Measurements from ENCODE around the gene NNT. TPM values are rescaled to one million over a fixed set of nuclear protein-coding genes. Genes with fewer than 3 reads are reported as not detected.
"Not testable (repeated sequence)": the region's sequence is repeated elsewhere in the genome, so short reads cannot be mapped to it uniquely, and the experiment has no call there.

Gene NNT
- total RNA-seq, 1 donor from 2014 or later, result 56.3 TPM

DNA sequence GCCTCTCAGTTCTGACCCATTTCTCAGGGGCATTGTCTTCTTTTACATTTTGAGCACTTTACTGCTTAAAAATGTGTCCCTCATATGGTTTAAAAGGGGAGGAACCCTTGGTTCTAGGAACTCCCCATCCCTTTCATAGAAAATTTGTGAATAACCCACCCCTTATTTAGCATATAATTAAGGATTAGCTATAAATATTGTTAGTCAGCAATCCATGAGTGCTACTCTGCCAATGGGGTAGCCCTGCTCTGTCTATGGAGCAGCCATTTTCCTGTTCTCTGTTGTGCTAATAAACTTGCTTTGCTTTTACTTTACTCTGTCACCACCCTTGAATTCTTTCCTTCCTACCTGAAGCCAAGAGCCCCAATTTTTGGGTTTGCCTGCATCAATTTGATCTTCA lies 12.3 kb upstream of the NNT start:
- H2AFZ ChIP-seq (replicated peaks), result no peak overlapping the region
- H3K27ac Mint-ChIP-seq, result no peak overlapping the region

DNA sequence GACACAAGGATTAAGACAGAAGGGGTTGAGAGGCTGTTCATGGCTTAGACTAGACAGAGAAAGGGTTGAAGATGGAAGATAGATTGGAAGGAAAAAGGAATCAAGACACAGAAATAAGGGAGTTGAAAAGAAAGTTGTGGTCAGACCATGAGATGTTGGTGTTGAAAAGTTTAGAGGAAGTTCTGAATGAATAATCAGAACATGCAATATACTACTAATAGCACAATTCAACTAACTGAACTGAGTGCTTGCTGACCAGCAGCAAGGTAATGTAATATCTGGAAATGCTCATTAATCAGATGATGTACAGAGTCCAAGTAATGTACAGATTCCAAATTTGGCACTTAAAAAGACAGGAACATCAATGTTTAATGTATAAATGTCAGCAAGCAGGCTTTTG lies 10.6 kb upstream of the NNT start:
- no peaks in the 10 kb centered on the region for H3K9me3 ChIP-seq (ENCODE audit: low read depth)
- no peaks in the 10 kb centered on the region for H3F3A ChIP-seq (ENCODE audit: low read depth)
- H3K4me1 ChIP-seq, result no peaks in the 10 kb centered on the region
- Mint-ChIP-seq H3K9me3 (peaks cover 5% of the 10 kb centered on the region), H3K27ac (no peak overlapping the region), H3K4me1 (no peaks in the 10 kb centered on the region), H3K27me3 (ENCODE audit: insufficient read depth, low read depth) (no peaks in the 10 kb centered on the region), H3K4me3 (no peak overlapping the region), H3K36me3 (peaks cover 7% of the 10 kb centered on the region)
- H3K4me2 ChIP-seq, result no peak overlapping the region
- H3K4me3 ChIP-seq, result no peak overlapping the region
- no peaks in the 10 kb centered on the region for H3K27me3 ChIP-seq
- H3K9ac ChIP-seq, result no peak overlapping the region
- H4K20me1 ChIP-seq (ENCODE audit: low read depth), result no peaks in the 10 kb centered on the region
- H3K36me3 ChIP-seq, result no peaks in the 10 kb centered on the region
- no peak overlapping the region for H2AFZ ChIP-seq (replicated peaks)
- no peak for TF ChIP-seq EZH2 (IDR thresholded peaks at IDR 0.05)
- TF ChIP-seq, protein P1, sequence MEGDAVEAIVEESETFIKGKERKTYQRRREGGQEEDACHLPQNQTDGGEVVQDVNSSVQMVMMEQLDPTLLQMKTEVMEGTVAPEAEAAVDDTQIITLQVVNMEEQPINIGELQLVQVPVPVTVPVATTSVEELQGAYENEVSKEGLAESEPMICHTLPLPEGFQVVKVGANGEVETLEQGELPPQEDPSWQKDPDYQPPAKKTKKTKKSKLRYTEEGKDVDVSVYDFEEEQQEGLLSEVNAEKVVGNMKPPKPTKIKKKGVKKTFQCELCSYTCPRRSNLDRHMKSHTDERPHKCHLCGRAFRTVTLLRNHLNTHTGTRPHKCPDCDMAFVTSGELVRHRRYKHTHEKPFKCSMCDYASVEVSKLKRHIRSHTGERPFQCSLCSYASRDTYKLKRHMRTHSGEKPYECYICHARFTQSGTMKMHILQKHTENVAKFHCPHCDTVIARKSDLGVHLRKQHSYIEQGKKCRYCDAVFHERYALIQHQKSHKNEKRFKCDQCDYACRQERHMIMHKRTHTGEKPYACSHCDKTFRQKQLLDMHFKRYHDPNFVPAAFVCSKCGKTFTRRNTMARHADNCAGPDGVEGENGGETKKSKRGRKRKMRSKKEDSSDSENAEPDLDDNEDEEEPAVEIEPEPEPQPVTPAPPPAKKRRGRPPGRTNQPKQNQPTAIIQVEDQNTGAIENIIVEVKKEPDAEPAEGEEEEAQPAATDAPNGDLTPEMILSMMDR (IDR thresholded peaks at IDR 0.05), result no peak
- DNase-seq (ENCODE audit: low spot score), result no peak
- H3K79me2 ChIP-seq (ENCODE audit: low read depth), result no peaks in the 10 kb centered on the region
- no peak overlapping the region for H3K27ac ChIP-seq

More for the DNA sequence above, 12.3 kb upstream of the NNT start:
- H3K4me3 Mint-ChIP-seq, result no peak overlapping the region
- no peaks in the 10 kb centered on the region for H3K4me1 Mint-ChIP-seq
- Histone ChIP-seq H3K4me1 (no peaks in the 10 kb centered on the region), H3K9ac (no peak overlapping the region), H3K79me2 (ENCODE audit: low read depth) (no peaks in the 10 kb centered on the region), H3K4me3 (no peak overlapping the region), H3K27ac (no peak overlapping the region), H4K20me1 (ENCODE audit: low read depth) (no peaks in the 10 kb centered on the region), H3K9me3 (ENCODE audit: low read depth) (no peaks in the 10 kb centered on the region), H3F3A (ENCODE audit: low read depth) (no peaks in the 10 kb centered on the region), H3K36me3 (no peaks in the 10 kb centered on the region), H3K4me2 (no peak overlapping the region), H3K27me3 (no peaks in the 10 kb centered on the region)
- H3K36me3 Mint-ChIP-seq, result peaks cover 17% of the 10 kb centered on the region
- TF ChIP-seq EZH2phosphoT487 (IDR thresholded peaks at IDR 0.05) (no peak), EZH2 (IDR thresholded peaks at IDR 0.05) (no peak)
- TF ChIP-seq, protein P1 (IDR thresholded peaks at IDR 0.05), result no peak
- H3K9me3 Mint-ChIP-seq, result peaks cover 11% of the 10 kb centered on the region
- no peak for DNase-seq (ENCODE audit: low spot score)
- H3K27me3 Mint-ChIP-seq (ENCODE audit: insufficient read depth, low read depth), result no peaks in the 10 kb centered on the region

DNA sequence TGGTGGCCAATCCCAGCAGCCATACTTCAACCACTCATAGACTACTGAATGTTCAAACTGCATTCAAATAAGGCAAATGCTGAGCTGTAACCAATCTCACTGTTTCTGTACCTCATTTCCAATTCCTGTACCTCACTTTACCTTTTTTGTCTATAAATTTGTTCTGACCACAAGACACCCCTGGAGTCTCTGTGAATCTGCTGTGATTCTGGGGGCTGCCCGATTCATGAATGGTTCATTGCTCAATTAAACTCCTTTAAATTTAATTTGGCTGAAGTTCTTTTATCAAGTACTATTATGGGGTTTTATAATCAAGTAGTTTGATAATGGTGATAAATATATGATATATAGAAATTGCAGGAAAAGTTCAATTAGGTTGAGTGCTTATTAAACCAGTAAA lies 4.1 kb upstream of the NNT start:
- not testable (repeated sequence) for H3K4me3 ChIP-seq; H3K4me3 Mint-ChIP-seq; H3K9me3 ChIP-seq (ENCODE audit: low read depth); H4K20me1 ChIP-seq (ENCODE audit: low read depth); DNase-seq (ENCODE audit: low spot score); H3K4me1 ChIP-seq; H3K27ac Mint-ChIP-seq; H3K36me3 Mint-ChIP-seq; H2AFZ ChIP-seq (replicated peaks); H3K4me2 ChIP-seq; H3F3A ChIP-seq (ENCODE audit: low read depth); H3K9ac ChIP-seq; H3K36me3 ChIP-seq; H3K9me3 Mint-ChIP-seq; H3K79me2 ChIP-seq (ENCODE audit: low read depth); H3K27ac ChIP-seq; H3K27me3 Mint-ChIP-seq (ENCODE audit: insufficient read depth, low read depth); H3K27me3 ChIP-seq
- peaks cover 31% of the 10 kb centered on the region for H3K4me1 Mint-ChIP-seq

DNA sequence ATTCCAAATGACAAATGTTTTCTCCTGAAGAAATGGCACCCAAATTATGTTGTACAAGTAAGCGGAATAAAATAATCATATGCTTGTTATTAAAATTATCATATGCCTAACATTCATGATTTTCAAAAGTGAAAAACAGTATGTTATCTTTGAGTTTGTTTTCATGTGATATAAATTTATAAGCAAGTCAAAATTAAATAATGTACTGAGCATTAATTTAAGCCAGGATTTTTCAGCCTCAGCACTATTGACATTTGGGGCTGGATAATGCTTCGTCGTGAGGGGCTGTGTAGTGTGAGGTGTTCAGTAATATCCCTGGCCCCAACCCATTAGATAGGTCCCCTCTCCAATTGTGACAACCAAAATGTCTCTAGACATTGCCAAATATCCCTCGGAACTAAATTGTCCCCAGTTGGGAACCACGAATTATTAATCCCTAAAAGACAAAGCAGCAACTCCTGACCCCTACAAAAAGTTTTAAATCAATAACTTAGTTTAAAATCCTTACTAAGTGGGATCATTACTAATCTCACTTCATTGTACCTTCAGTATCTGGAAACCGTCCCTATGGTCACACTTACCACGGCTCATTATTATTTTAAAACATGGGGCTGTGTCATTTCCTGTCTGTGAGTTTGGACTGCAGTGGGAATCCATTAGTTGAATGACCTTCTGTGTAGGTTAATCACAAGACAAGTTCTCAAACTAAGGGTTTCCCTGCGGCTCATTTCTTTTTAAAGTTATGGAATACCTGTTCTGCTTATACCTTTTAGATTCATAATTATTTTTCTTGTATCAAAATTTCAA lies 1.3 kb upstream of the NNT start:
- Histone ChIP-seq H2AFZ (replicated peaks) (peak overlapping the region; percentile 96), H3K9ac (no peak overlapping the region)
- H3K27ac Mint-ChIP-seq, result no peak overlapping the region

More for the DNA sequence above, 1.3 kb upstream of the NNT start:
- no peaks in the 10 kb centered on the region for H3K9me3 ChIP-seq (ENCODE audit: low read depth)
- no peak for DNase-seq (ENCODE audit: low spot score)
- H3K27me3 ChIP-seq, result peaks cover 14% of the 10 kb centered on the region
- H3K4me1 ChIP-seq, result peaks cover 9% of the 10 kb centered on the region
- TF ChIP-seq, protein P1 (IDR thresholded peaks at IDR 0.05), result no peak
- no peak for TF ChIP-seq EZH2 (IDR thresholded peaks at IDR 0.05)
- TF ChIP-seq EZH2phosphoT487 (IDR thresholded peaks at IDR 0.05), result no peak
- H3K36me3 Mint-ChIP-seq, result peaks cover 16% of the 10 kb centered on the region
- no peaks in the 10 kb centered on the region for H4K20me1 ChIP-seq (ENCODE audit: low read depth)
- peak overlapping the region; percentile 60 for H3K4me3 ChIP-seq
- H3K4me2 ChIP-seq, result peak overlapping the region; percentile 87
- H3K79me2 ChIP-seq (ENCODE audit: low read depth), result peaks cover 7% of the 10 kb centered on the region
- peak overlapping the region; percentile 90 for H3K4me3 Mint-ChIP-seq
- H3F3A ChIP-seq (ENCODE audit: low read depth), result peaks cover 3% of the 10 kb centered on the region
- H3K9me3 Mint-ChIP-seq, result no peaks in the 10 kb centered on the region
- H3K27ac ChIP-seq, result no peak overlapping the region
- peaks cover 34% of the 10 kb centered on the region for H3K4me1 Mint-ChIP-seq
- no peaks in the 10 kb centered on the region for H3K36me3 ChIP-seq
- H3K27me3 Mint-ChIP-seq (ENCODE audit: insufficient read depth, low read depth), result peaks cover 4% of the 10 kb centered on the region

Measured in neural progenitor cell (in vitro differentiated cells).